LNCAP (cell line): Measurements from ENCODE around the gene PROK1.

Experiments used
- CTCF ChIP-seq: fragments of 450-650 bp; IDR thresholded peaks from 2 replicates; pipeline ENCODE4 v1.5.1; 2017; ENCODE audit warnings: mild to moderate bottlenecking

Gene PROK1

GRCh38 chr1:110412576-110412975, 38.4 kb upstream of the PROK1 start:
- TF ChIP-seq CTCF: peak; percentile 75

DNA sequence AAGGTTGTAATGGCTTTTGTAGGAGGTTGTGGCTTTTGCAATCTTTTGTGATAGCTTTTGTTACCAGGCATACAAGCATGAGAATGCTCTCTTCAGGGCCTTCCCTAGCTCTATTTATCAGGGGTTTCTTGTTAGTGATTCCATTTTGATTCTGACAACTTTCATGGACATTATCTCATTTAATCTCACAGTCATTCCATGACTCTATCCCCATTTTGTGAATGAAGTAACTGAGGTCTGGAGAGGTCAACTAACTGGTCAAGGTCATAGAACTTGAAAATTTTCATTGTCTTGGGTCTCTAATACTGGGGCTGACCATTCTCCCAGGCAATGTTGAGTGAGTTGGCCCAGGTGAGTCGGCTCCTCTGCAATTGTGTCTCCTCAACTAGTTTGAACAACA, 32.2 kb upstream of the PROK1 start:
- no peak for TF ChIP-seq CTCF

DNA sequence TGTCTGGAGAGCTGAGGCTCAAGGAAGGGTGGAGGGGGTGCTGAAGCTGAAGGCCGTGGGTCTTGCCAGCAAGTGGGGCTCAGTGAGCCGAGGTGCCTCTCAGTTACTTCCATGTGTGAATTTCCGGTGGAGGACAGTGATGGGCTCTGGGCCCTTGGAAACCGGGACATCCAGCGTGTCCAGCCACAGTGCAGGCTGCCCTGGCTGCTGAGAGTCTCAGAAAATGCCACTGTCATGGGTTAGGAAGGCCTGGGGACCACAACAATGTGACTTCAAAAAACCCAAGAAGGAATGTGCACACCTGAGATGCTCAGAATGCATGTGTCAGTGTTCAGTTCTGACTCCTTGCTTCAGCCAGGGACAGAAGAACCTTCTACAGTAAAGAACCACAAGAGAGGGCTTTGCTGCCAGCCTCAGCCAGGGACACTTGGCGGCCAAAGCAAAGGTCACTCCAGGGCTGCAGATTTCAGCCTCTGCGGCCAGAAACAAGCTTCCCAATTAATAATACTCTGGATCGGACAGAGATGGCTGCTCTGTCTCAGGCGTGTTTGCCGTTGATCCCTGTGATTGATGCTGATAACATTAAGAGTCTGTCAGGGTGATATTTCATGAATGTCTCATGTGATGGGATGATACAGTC, 30.8 kb upstream of the PROK1 start:
- no peak for TF ChIP-seq CTCF

DNA sequence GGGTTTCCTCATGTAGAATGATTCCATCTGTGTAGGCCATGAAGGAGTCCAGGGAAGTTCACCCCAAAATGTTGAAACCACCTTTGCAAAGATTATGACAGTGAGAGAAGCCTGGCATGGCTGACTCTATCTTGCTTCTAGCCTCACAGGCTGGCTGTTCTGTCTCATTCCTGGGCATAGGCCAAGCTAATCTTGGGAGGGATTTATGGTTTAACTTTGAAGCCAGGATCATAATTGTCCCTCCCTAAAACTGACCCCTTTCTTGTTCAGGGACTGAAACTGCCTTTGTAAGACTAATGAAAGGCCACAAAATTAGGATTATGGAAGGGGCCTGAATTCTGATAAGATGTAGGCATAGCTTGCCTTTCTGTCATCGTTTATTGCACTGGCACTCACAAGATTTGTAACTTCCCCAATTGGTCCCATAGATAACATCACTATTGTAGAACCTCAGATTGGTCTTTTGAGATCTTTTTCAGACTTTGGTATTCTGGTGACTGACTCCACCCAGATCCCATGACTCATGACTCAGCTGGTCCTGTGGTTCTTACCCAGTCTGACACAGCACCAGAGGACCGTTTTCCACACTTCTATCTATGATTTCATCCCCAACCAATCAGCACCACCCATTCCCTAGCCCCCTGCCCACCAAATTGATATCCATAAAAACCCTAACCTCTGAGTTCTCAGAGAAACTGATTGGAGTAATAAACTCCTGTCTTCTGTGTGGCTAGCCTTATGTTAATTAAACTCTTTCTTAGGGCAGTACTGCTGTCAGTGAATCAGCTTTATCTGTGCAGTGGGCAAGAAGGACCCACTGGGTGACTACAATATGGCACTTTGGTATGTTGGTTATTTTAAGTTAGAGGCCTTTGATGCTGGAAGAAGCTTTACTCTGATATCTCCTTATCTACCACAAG, 29.8 kb upstream of the PROK1 start:
- TF ChIP-seq CTCF: no peak

GRCh38 chr1:110424699-110425611, 26.0 kb upstream of the PROK1 start:
- TF ChIP-seq CTCF: no peak

GRCh38 chr1:110425612-110426152, 25.3 kb upstream of the PROK1 start:
- TF ChIP-seq CTCF: no peak

DNA sequence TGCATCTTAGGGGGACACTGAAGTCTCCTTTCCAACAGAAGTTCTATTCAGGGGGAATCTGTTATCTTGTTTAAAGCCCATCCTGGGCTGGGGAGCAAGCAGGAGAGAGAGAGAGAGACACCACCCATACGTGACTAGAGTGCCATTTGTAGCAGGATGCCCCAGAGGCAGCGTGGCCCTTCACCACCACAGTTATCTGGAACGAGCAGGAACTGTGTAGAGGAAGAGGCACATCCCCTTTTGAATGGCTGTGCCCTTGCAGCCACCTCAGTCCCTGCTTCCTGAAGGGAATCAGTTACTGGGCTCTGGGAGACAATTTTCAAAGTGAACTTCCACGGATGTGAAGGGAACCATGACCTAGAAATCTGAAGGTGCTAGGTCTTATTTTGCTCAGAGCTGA, 24.1 kb upstream of the PROK1 start:
- TF ChIP-seq CTCF: no peak
